A549 (cell line): ENCODE results near the gene RASA3.
"Not testable (repeated sequence)": the region's sequence is repeated elsewhere in the genome, so short reads cannot be mapped to it uniquely, and the experiment has no call there.

Source experiments
- FOSB ChIP-seq: fragments of 250-450 bp; sonication (Bioruptor Pico); IDR thresholded peaks from 2 replicates; pipeline ENCODE4 v1.5.0; 2020; ENCODE audit warnings: mild to moderate bottlenecking, moderate library complexity
- KDM1A ChIP-seq: fragments of 200-600 bp; sonication (generic); IDR thresholded peaks from 2 replicates; pipeline ENCODE4 v1.6.1; 2016; ENCODE audit warnings: low read depth, mild to moderate bottlenecking
- POLR2A ChIP-seq: IDR thresholded peaks from 2 replicates; pipeline ENCODE4 v1.6.1; 2012; ENCODE audit warnings: mild to moderate bottlenecking, low read length
- SMC3 ChIP-seq: fragments of >200 bp; sonication (Bioruptor Twin); formaldehyde crosslinking; IDR thresholded peaks from 3 replicates; pipeline ENCODE4 v1.6.1; 2018; ENCODE audit warnings: inconsistent platforms
- TF ChIP-seq, protein P1 (sequence below): fragments of 200-600 bp; sonication (generic); IDR thresholded peaks from 2 replicates; pipeline ENCODE4 v1.6.1; 2016; ENCODE audit warnings: antibody characterized with exemption, mild to moderate bottlenecking, moderate library complexity
- TF ChIP-seq, protein P2 (sequence below): fragments of >200 bp; sonication (Bioruptor Twin); formaldehyde crosslinking; IDR thresholded peaks from 3 replicates; pipeline ENCODE4 v1.5.1; 2016
- TF ChIP-seq, protein P3 (sequence below): fragments of 450-650 bp; IDR thresholded peaks from 2 replicates; pipeline ENCODE4 v1.6.1; 2014; ENCODE audit warnings: antibody characterized with exemption

DNA sequence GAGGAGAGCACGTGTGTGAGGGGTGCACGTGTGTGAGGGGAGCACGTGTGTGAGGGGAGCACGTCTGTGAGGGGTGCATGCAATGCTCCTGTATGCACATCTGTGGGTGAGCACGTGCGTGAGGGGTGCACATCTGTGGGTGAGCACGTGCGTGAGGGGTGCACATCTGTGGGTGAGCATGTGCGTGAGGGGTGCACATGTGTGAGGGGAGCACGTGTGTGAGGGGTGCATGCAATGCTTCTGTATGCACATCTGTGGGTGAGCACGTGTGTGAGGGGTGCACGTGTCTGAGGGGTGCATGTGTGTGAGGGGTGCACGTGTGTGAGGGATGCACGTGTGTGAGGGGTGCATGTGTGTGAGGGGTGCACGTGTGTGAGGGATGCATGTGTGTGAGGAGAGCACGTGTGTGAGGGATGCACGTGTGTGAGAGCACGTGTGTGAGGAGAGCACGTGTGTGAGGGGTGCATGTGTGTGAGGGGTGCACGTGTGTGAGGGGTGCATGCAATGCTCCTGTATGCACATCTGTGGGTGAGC lies 15.0 kb downstream of the RASA3 start:
- TF ChIP-seq, protein P1, sequence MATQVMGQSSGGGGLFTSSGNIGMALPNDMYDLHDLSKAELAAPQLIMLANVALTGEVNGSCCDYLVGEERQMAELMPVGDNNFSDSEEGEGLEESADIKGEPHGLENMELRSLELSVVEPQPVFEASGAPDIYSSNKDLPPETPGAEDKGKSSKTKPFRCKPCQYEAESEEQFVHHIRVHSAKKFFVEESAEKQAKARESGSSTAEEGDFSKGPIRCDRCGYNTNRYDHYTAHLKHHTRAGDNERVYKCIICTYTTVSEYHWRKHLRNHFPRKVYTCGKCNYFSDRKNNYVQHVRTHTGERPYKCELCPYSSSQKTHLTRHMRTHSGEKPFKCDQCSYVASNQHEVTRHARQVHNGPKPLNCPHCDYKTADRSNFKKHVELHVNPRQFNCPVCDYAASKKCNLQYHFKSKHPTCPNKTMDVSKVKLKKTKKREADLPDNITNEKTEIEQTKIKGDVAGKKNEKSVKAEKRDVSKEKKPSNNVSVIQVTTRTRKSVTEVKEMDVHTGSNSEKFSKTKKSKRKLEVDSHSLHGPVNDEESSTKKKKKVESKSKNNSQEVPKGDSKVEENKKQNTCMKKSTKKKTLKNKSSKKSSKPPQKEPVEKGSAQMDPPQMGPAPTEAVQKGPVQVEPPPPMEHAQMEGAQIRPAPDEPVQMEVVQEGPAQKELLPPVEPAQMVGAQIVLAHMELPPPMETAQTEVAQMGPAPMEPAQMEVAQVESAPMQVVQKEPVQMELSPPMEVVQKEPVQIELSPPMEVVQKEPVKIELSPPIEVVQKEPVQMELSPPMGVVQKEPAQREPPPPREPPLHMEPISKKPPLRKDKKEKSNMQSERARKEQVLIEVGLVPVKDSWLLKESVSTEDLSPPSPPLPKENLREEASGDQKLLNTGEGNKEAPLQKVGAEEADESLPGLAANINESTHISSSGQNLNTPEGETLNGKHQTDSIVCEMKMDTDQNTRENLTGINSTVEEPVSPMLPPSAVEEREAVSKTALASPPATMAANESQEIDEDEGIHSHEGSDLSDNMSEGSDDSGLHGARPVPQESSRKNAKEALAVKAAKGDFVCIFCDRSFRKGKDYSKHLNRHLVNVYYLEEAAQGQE: not testable (repeated sequence)
- TF ChIP-seq POLR2A; SMC3; FOSB (CRISPR knock-in tag); KDM1A: not testable (repeated sequence)
- TF ChIP-seq, protein P2, sequence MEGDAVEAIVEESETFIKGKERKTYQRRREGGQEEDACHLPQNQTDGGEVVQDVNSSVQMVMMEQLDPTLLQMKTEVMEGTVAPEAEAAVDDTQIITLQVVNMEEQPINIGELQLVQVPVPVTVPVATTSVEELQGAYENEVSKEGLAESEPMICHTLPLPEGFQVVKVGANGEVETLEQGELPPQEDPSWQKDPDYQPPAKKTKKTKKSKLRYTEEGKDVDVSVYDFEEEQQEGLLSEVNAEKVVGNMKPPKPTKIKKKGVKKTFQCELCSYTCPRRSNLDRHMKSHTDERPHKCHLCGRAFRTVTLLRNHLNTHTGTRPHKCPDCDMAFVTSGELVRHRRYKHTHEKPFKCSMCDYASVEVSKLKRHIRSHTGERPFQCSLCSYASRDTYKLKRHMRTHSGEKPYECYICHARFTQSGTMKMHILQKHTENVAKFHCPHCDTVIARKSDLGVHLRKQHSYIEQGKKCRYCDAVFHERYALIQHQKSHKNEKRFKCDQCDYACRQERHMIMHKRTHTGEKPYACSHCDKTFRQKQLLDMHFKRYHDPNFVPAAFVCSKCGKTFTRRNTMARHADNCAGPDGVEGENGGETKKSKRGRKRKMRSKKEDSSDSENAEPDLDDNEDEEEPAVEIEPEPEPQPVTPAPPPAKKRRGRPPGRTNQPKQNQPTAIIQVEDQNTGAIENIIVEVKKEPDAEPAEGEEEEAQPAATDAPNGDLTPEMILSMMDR: not testable (repeated sequence)
- TF ChIP-seq, protein P3, sequence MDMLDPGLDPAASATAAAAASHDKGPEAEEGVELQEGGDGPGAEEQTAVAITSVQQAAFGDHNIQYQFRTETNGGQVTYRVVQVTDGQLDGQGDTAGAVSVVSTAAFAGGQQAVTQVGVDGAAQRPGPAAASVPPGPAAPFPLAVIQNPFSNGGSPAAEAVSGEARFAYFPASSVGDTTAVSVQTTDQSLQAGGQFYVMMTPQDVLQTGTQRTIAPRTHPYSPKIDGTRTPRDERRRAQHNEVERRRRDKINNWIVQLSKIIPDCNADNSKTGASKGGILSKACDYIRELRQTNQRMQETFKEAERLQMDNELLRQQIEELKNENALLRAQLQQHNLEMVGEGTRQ: not testable (repeated sequence)
